ENCODE measurements around the gene CCS.
A peak's percentile ranks its signal among the peaks of the same experiment; 100 is the strongest.

Gene CCS

DNA sequence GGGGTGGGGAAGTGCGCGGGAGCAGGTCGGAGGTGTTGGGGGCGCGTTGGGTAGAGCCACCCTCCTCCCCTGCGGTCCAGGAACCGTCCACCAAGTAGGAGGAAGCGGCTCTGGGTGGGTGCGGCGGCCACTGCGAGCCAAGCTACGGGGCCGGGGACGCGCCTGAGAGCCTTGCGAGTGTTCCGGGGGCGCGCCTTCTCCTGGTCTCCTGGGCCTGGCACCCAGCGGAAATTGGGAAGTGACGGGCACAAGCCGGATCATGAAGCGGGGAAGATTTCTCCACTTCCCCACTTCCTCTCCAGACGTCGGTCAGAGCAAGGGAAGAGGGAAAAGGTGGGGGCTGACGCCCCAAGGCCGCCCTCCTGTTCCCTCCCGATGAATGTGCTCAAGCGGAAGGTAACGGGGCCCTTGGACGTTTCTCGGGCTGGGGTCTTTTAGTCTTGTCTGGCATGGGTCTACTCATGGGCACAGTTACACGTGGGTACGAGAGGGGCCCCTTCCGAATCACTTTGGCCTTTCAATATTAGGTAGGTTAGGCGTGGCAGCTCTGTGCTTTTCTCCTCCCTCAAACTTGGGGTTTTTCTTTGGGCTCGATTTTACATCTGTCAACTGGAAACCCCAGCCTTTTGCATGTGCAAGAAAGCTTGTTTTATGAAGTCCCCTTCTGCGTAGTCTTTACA is 24.3 kb downstream of the CCS start:
- H3K4me3 ChIP-seq (ENCODE audit: low read depth, low read length), result peak overlapping the region; percentile 75
- TF ChIP-seq GLIS1 (tag by site-specific recombination; IDR thresholded peaks at IDR 0.05) (0 out of 2 replicates have a peak, but pooled peaks have one; percentile 42), KLF9 (tag by site-specific recombination; IDR thresholded peaks at IDR 0.05; ENCODE audit: low read depth) (peak; percentile 5; the same call in 1 of the 2 replicates), ZNF416 (tag by site-specific recombination; IDR thresholded peaks at IDR 0.05) (no peak), EGR2 (tag by site-specific recombination; IDR thresholded peaks at IDR 0.05; ENCODE audit: low read depth) (peak; percentile 89), ZFHX2 (tag by site-specific recombination; conservative IDR thresholded peaks at IDR 0.05) (peak; percentile 6; the same call in 1 of the 2 replicates), GLIS2 (tag by site-specific recombination; IDR thresholded peaks at IDR 0.05) (peak; percentile 75), SP3 (tag by site-specific recombination; IDR thresholded peaks at IDR 0.05) (0 out of 2 replicates have a peak, but pooled peaks have one; percentile 8), ZNF404 (tag by site-specific recombination; IDR thresholded peaks at IDR 0.05) (no peak), SP2 (tag by site-specific recombination; IDR thresholded peaks at IDR 0.05) (peak; percentile 60)
- TF ChIP-seq, protein P1, sequence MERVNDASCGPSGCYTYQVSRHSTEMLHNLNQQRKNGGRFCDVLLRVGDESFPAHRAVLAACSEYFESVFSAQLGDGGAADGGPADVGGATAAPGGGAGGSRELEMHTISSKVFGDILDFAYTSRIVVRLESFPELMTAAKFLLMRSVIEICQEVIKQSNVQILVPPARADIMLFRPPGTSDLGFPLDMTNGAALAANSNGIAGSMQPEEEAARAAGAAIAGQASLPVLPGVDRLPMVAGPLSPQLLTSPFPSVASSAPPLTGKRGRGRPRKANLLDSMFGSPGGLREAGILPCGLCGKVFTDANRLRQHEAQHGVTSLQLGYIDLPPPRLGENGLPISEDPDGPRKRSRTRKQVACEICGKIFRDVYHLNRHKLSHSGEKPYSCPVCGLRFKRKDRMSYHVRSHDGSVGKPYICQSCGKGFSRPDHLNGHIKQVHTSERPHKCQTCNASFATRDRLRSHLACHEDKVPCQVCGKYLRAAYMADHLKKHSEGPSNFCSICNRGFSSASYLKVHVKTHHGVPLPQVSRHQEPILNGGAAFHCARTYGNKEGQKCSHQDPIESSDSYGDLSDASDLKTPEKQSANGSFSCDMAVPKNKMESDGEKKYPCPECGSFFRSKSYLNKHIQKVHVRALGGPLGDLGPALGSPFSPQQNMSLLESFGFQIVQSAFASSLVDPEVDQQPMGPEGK (tag by site-specific recombination; IDR thresholded peaks at IDR 0.05), result peak; percentile 30
- TF ChIP-seq, protein P2, sequence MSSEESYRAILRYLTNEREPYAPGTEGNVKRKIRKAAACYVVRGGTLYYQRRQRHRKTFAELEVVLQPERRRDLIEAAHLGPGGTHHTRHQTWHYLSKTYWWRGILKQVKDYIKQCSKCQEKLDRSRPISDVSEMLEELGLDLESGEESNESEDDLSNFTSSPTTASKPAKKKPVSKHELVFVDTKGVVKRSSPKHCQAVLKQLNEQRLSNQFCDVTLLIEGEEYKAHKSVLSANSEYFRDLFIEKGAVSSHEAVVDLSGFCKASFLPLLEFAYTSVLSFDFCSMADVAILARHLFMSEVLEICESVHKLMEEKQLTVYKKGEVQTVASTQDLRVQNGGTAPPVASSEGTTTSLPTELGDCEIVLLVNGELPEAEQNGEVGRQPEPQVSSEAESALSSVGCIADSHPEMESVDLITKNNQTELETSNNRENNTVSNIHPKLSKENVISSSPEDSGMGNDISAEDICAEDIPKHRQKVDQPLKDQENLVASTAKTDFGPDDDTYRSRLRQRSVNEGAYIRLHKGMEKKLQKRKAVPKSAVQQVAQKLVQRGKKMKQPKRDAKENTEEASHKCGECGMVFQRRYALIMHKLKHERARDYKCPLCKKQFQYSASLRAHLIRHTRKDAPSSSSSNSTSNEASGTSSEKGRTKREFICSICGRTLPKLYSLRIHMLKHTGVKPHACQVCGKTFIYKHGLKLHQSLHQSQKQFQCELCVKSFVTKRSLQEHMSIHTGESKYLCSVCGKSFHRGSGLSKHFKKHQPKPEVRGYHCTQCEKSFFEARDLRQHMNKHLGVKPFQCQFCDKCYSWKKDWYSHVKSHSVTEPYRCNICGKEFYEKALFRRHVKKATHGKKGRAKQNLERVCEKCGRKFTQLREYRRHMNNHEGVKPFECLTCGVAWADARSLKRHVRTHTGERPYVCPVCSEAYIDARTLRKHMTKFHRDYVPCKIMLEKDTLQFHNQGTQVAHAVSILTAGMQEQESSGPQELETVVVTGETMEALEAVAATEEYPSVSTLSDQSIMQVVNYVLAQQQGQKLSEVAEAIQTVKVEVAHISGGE (tag by site-specific recombination; conservative IDR thresholded peaks at IDR 0.05; ENCODE audit: low read depth), result peak; percentile 62
- TF ChIP-seq, protein P3, sequence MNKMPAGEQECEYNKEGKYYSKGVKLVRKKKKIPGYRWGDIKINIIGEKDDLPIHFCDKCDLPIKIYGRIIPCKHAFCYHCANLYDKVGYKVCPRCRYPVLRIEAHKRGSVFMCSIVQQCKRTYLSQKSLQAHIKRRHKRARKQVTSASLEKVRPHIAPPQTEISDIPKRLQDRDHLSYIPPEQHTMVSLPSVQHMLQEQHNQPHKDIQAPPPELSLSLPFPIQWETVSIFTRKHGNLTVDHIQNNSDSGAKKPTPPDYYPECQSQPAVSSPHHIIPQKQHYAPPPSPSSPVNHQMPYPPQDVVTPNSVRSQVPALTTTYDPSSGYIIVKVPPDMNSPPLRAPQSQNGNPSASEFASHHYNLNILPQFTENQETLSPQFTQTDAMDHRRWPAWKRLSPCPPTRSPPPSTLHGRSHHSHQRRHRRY (tag by site-specific recombination; IDR thresholded peaks at IDR 0.05), result 0 out of 2 replicates have a peak, but pooled peaks have one; percentile 19
- TF ChIP-seq, protein P4, sequence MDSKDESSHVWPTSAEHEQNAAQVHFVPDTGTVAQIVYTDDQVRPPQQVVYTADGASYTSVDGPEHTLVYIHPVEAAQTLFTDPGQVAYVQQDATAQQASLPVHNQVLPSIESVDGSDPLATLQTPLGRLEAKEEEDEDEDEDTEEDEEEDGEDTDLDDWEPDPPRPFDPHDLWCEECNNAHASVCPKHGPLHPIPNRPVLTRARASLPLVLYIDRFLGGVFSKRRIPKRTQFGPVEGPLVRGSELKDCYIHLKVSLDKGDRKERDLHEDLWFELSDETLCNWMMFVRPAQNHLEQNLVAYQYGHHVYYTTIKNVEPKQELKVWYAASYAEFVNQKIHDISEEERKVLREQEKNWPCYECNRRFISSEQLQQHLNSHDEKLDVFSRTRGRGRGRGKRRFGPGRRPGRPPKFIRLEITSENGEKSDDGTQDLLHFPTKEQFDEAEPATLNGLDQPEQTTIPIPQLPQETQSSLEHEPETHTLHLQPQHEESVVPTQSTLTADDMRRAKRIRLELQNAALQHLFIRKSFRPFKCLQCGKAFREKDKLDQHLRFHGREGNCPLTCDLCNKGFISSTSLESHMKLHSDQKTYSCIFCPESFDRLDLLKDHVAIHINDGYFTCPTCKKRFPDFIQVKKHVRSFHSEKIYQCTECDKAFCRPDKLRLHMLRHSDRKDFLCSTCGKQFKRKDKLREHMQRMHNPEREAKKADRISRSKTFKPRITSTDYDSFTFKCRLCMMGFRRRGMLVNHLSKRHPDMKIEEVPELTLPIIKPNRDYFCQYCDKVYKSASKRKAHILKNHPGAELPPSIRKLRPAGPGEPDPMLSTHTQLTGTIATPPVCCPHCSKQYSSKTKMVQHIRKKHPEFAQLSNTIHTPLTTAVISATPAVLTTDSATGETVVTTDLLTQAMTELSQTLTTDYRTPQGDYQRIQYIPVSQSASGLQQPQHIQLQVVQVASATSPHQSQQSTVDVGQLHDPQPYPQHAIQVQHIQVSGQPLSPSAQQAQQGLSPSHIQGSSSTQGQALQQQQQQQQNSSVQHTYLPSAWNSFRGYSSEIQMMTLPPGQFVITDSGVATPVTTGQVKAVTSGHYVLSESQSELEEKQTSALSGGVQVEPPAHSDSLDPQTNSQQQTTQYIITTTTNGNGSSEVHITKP (tag by site-specific recombination; IDR thresholded peaks at IDR 0.05), result peak; percentile 51; the same call in 1 of the 2 replicates
- TF ChIP-seq, protein P5, sequence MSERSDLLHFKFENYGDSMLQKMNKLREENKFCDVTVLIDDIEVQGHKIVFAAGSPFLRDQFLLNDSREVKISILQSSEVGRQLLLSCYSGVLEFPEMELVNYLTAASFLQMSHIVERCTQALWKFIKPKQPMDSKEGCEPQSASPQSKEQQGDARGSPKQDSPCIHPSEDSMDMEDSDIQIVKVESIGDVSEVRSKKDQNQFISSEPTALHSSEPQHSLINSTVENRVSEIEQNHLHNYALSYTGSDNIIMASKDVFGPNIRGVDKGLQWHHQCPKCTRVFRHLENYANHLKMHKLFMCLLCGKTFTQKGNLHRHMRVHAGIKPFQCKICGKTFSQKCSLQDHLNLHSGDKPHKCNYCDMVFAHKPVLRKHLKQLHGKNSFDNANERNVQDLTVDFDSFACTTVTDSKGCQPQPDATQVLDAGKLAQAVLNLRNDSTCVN (tag by site-specific recombination; optimal IDR thresholded peaks at IDR 0.05), result peak; percentile 84
- TF ChIP-seq, protein P6, sequence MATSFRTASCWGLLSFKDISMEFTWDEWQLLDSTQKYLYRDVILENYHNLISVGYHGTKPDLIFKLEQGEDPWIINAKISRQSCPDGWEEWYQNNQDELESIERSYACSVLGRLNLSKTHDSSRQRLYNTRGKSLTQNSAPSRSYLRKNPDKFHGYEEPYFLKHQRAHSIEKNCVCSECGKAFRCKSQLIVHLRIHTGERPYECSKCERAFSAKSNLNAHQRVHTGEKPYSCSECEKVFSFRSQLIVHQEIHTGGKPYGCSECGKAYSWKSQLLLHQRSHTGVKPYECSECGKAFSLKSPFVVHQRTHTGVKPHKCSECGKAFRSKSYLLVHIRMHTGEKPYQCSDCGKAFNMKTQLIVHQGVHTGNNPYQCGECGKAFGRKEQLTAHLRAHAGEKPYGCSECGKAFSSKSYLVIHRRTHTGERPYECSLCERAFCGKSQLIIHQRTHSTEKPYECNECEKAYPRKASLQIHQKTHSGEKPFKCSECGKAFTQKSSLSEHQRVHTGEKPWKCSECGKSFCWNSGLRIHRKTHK (tag by site-specific recombination; IDR thresholded peaks at IDR 0.05), result no peak
- TF ChIP-seq, protein P7, sequence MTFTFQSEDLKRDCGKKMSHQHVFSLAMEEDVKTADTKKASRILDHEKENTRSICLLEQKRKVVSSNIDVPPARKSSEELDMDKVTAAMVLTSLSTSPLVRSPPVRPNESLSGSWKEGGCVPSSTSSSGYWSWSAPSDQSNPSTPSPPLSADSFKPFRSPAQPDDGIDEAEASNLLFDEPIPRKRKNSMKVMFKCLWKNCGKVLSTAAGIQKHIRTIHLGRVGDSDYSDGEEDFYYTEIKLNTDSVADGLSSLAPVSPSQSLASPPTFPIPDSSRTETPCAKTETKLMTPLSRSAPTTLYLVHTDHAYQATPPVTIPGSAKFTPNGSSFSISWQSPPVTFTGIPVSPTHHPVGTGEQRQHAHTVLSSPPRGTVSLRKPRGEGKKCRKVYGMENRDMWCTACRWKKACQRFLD (tag by site-specific recombination; IDR thresholded peaks at IDR 0.05), result no peak
- H3K36me3 ChIP-seq (ENCODE audit: control insufficient read depth in 2 of 2, insufficient read depth in 1 of 2, low read length in 2 of 2), result peaks cover 15 to 46% of the 10 kb centered on the region in 2 experiments; a peak in 2 of 3 replicates
- H3K4me1 ChIP-seq (ENCODE audit: control insufficient read depth, insufficient read depth, low read length), result 0 out of 2 replicates have a peak, but pooled peaks cover 3% of the 10 kb centered on the region
- ChIA-PET CTCF (interaction anchor here (1.0 to 1.2 kb wide), 2 partner anchors 25 to 61 kb away, joined by 3 to 6 read pairs; partner anchors contain the start of genes CCDC87 and CCS), POLR2A (interaction anchor here (0.6 to 2.5 kb wide), 22 partner anchors 8 to 456 kb away, joined by 3 to 98 read pairs (median 6); partner anchors contain the start of genes CCDC87, CCS, DPP3 and RBM4)
- peak overlapping the region; percentile 95; the same call in 1 of the 2 replicates for H3K27ac ChIP-seq (ENCODE audit: extremely low read depth, low read depth, low read length)
- no peaks in the 10 kb centered on the region for H3K9me3 ChIP-seq (ENCODE audit: control insufficient read depth, insufficient read depth, low read depth, low read length)
